Mesendoderm (in vitro differentiated cells): ENCODE data around the gene LAMA3.

Source experiments
- DNase-seq: peaks from one replicate; pipeline ENCODE4 v3.0.0; 2013
- H2AK5ac ChIP-seq: 2 replicates; pipeline ENCODE4 v1.6.1; 2013; ENCODE audit warnings: low read length, inconsistent platforms
- H2BK120ac ChIP-seq: 2 replicates; pipeline ENCODE4 v1.6.1; 2013; ENCODE audit warnings: low read depth, mild to moderate bottlenecking, low read length, moderate library complexity, mixed read lengths
- H2BK15ac ChIP-seq: replicated peaks from 2 replicates; pipeline ENCODE4 v1.6.1; 2013; ENCODE audit warnings: low read depth, mild to moderate bottlenecking, moderate library complexity
- H2BK5ac ChIP-seq: 2 replicates; pipeline ENCODE4 v1.6.1; 2013; ENCODE audit warnings: low read length, inconsistent platforms
- H3K18ac ChIP-seq: 2 replicates; pipeline ENCODE4 v1.6.1; 2013; ENCODE audit warnings: mild to moderate bottlenecking, low read length, mixed read lengths
- H3K23ac ChIP-seq: one replicate; pipeline ENCODE4 v1.6.1; 2013; ENCODE audit warnings: low read length
- H3K27ac ChIP-seq: 2 replicates; pipeline ENCODE4 v1.5.1; 2013; ENCODE audit warnings: low read depth, mild to moderate bottlenecking, inconsistent platforms, low read length, moderate library complexity
- H3K27me3 ChIP-seq: 2 replicates; pipeline ENCODE4 v1.6.1; 2013; ENCODE audit warnings: low read length, control low read depth, mild to moderate bottlenecking, inconsistent platforms; ENCODE audit not compliant: insufficient read depth, poor library complexity
- H3K36me3 ChIP-seq: 2 replicates; pipeline ENCODE4 v1.6.1; 2013; ENCODE audit warnings: low read length, inconsistent platforms; ENCODE audit not compliant: control insufficient read depth, insufficient read depth
- H3K4ac ChIP-seq: one replicate; pipeline ENCODE4 v1.6.1; 2013; ENCODE audit warnings: low read depth, mild to moderate bottlenecking, low read length, moderate library complexity
- H3K4me1 ChIP-seq: 2 replicates; pipeline ENCODE4 v1.6.1; 2013; ENCODE audit warnings: low read depth, low read length, inconsistent platforms; ENCODE audit not compliant: control insufficient read depth
- H3K4me2 ChIP-seq: 2 replicates; pipeline ENCODE4 v1.6.1; 2013; ENCODE audit warnings: low read length
- H3K4me3 ChIP-seq: 2 replicates; pipeline ENCODE4 v1.5.1; 2013; ENCODE audit warnings: mild to moderate bottlenecking, low read length
- H3K56ac ChIP-seq: one replicate; pipeline ENCODE4 v1.6.1; 2013; ENCODE audit warnings: low read length
- H3K79me1 ChIP-seq: 2 replicates; pipeline ENCODE4 v1.6.1; 2013; ENCODE audit warnings: low read length, inconsistent platforms
- H3K79me2 ChIP-seq: 2 replicates; pipeline ENCODE4 v1.6.1; 2013; ENCODE audit warnings: mild to moderate bottlenecking, low read length; ENCODE audit not compliant: control insufficient read depth, insufficient read depth
- H3K9ac ChIP-seq: 2 replicates; pipeline ENCODE4 v1.6.1; 2013; ENCODE audit warnings: low read length, inconsistent platforms
- H4K5ac ChIP-seq: one replicate; pipeline ENCODE4 v1.6.1; 2013; ENCODE audit warnings: low read length
- H4K8ac ChIP-seq: one replicate; pipeline ENCODE4 v1.6.1; 2013; ENCODE audit warnings: low read depth, mild to moderate bottlenecking, control low read depth, low read length, moderate library complexity
- WGBS: extraction: QIAGEN DNeasy Blood & Tissue Kit; methylation state at CpG from one replicate; pipeline ENCODE4 v1.1.7; 2013; ENCODE audit warnings: low lambda C conversion rate, missing lambda C conversion rate; ENCODE audit not compliant: insufficient coverage; ENCODE audit errors: extremely low coverage; 5-methylcytosine and 5-hydroxymethylcytosine counted together

LAMA3 gene

DNA sequence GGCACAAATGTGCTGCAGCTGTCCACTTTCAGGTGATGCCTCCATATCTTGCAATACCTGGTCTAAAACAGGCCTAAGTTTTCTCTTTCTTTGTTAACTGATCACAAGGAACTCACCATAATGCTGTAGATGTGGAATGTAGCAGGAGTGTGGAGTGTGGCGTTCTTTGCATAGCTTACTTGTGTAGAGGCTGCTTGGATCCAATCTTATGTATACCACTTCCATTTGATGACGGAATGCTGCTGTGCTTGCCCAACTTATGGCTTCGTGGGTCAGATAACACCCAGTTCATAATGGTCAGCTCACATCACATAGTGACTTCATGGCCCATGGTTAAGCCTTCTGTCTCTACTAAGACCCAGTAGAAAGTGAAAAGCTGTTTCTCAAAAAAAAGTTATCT is 114.5 kb downstream of the LAMA3 start:
- no peak overlapping the region for H4K5ac ChIP-seq
- H2BK15ac ChIP-seq = no peak overlapping the region
- no CpG with 5 or more reads among the region's 3 CpGs for WGBS
- no peaks in the 10 kb centered on the region for H3K36me3 ChIP-seq
- no peaks in the 10 kb centered on the region for H3K79me2 ChIP-seq
- H3K18ac ChIP-seq = no peak overlapping the region
- H3K27me3 ChIP-seq = no peaks in the 10 kb centered on the region
- no peak overlapping the region for H3K27ac ChIP-seq
- DNase-seq = no peak
- no peak overlapping the region for H2BK5ac ChIP-seq
- H3K79me1 ChIP-seq = no peaks in the 10 kb centered on the region
- no peak overlapping the region for H3K56ac ChIP-seq
- H3K9ac ChIP-seq = no peak overlapping the region
- H4K8ac ChIP-seq = no peak overlapping the region
- no peak overlapping the region for H2BK120ac ChIP-seq
- H3K4me2 ChIP-seq = no peak overlapping the region
- no peak overlapping the region for H2AK5ac ChIP-seq
- H3K4me1 ChIP-seq = no peaks in the 10 kb centered on the region
- no peak overlapping the region for H3K4ac ChIP-seq
- no peak overlapping the region for H3K4me3 ChIP-seq
- H3K23ac ChIP-seq = no peak overlapping the region

DNA sequence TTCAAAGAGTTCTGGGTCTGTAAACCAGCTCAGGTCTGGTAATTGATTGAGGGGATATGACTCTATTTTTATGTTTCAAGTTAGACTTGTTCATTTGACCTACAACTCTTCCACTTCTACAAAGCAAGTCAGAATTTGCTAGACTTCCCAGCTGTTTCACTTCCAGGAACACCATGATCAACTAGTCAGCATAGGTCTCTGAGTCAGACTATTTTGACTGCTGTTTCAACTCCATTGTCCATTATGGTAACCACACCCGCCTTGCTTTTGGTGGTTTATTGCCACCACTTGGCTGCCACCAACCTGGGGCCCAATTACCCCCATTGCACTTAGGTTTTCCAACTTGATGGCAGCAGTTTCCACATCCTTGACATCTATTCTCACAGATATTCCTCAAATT is 116.6 kb downstream of the LAMA3 start:
- Histone ChIP-seq H2BK15ac (no peak overlapping the region), H3K4me2 (no peak overlapping the region), H3K4ac (no peak overlapping the region), H3K9ac (no peak overlapping the region), H2AK5ac (no peak overlapping the region), H3K56ac (no peak overlapping the region), H3K79me2 (no peaks in the 10 kb centered on the region), H3K79me1 (no peaks in the 10 kb centered on the region), H3K36me3 (no peaks in the 10 kb centered on the region), H2BK5ac (no peak overlapping the region), H3K27ac (no peak overlapping the region), H3K4me1 (no peaks in the 10 kb centered on the region), H4K8ac (no peak overlapping the region), H2BK120ac (no peak overlapping the region), H4K5ac (no peak overlapping the region), H3K4me3 (no peak overlapping the region), H3K27me3 (no peaks in the 10 kb centered on the region), H3K23ac (no peak overlapping the region), H3K18ac (no peak overlapping the region)
- no CpG with 5 or more reads among the region's 1 CpG for WGBS
- DNase-seq = no peak

DNA sequence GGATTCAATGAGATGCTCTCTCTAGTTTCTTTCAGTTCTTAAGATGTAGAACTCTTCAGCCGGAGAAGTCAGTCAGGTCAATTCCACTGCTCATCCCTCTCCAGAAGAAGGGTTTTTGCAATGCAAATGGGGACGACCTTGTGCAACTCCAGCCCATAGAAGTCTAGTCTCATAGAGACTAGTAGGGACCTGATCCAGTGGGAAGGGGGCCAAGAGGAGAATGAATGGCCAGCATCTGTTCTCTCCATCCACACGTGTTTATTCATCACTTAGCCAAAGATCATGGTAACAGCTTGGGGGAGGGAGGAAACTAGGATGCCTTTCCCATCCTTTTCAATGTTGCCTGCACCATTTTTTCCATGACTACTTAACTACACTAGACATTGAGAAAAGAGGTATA is 120.2 kb downstream of the LAMA3 start:
- no peak overlapping the region for H4K8ac ChIP-seq
- H3K4ac ChIP-seq = no peak overlapping the region
- H3K27me3 ChIP-seq = no peaks in the 10 kb centered on the region
- no peak overlapping the region for H3K23ac ChIP-seq
- no peak overlapping the region for H3K9ac ChIP-seq
- no peak overlapping the region for H3K56ac ChIP-seq
- H3K36me3 ChIP-seq = no peaks in the 10 kb centered on the region
- no peak overlapping the region for H2AK5ac ChIP-seq
- H3K4me3 ChIP-seq = no peak overlapping the region
- no CpG with 5 or more reads among the region's 3 CpGs for WGBS
- no peaks in the 10 kb centered on the region for H3K79me2 ChIP-seq
- DNase-seq = no peak
- H3K4me1 ChIP-seq = no peaks in the 10 kb centered on the region
- H2BK15ac ChIP-seq = no peak overlapping the region
- no peak overlapping the region for H2BK120ac ChIP-seq
- H4K5ac ChIP-seq = no peak overlapping the region
- H3K79me1 ChIP-seq = no peaks in the 10 kb centered on the region
- no peak overlapping the region for H3K18ac ChIP-seq
- no peak overlapping the region for H3K4me2 ChIP-seq
- H2BK5ac ChIP-seq = no peak overlapping the region
- no peak overlapping the region for H3K27ac ChIP-seq

DNA sequence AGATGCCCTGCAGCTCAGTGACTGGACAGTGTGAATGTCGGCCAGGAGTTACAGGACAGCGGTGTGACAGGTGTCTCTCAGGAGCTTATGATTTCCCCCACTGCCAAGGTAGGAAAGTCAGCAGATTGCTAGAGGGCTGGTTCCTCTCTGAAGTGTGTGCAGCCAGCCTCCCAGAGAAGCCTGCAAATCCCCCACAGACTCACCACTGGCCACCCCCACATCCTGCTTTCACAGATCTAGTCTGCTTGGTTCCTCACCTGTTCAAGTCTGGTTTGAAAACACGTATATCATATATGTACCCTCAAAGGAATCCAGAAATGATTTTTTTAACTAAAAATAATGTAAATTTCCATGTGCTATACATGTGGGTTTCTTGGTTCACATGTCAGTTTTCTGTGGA is 121.1 kb downstream of the LAMA3 start:
- H4K8ac ChIP-seq = no peak overlapping the region
- H2BK5ac ChIP-seq = no peak overlapping the region
- H2BK15ac ChIP-seq = no peak overlapping the region
- no peak overlapping the region for H4K5ac ChIP-seq
- H3K79me2 ChIP-seq = no peaks in the 10 kb centered on the region
- H3K18ac ChIP-seq = no peak overlapping the region
- no peak overlapping the region for H2AK5ac ChIP-seq
- no peak for DNase-seq
- no peak overlapping the region for H3K4ac ChIP-seq
- H3K23ac ChIP-seq = no peak overlapping the region
- H3K36me3 ChIP-seq = no peaks in the 10 kb centered on the region
- H3K56ac ChIP-seq = no peak overlapping the region
- H3K4me3 ChIP-seq = no peak overlapping the region
- H3K27me3 ChIP-seq = no peaks in the 10 kb centered on the region
- H3K9ac ChIP-seq = no peak overlapping the region
- no peaks in the 10 kb centered on the region for H3K4me1 ChIP-seq
- H2BK120ac ChIP-seq = no peak overlapping the region
- H3K4me2 ChIP-seq = no peak overlapping the region
- no CpG with 5 or more reads among the region's 3 CpGs for WGBS
- H3K27ac ChIP-seq = no peak overlapping the region
- H3K79me1 ChIP-seq = no peaks in the 10 kb centered on the region

DNA sequence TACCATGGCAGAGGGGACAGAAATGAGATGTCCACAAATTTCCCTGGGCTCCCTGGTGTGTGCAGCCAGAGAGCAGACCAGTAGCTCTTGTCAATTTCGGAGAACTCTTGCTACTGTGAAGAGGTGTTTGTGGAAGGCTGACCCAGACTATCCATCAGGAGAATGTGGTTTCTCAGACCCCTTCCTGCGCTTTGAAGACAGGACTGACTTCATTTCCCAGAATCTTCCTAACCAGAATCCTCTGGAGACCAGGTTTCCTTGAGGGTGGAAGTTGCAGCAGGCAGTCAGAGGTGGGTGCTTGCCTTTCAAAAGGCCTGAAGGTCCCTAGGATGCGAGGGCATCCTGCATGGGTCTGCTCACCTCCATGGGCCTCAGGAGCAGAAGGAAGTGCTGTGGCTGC is 121.9 kb downstream of the LAMA3 start:
- no peak for DNase-seq
- H3K36me3 ChIP-seq = no peaks in the 10 kb centered on the region
- no peak overlapping the region for H2AK5ac ChIP-seq
- H3K23ac ChIP-seq = no peak overlapping the region
- H3K27ac ChIP-seq = no peak overlapping the region
- H3K27me3 ChIP-seq = no peaks in the 10 kb centered on the region
- no peak overlapping the region for H4K5ac ChIP-seq
- no peak overlapping the region for H2BK5ac ChIP-seq
- no peaks in the 10 kb centered on the region for H3K79me1 ChIP-seq
- no peak overlapping the region for H4K8ac ChIP-seq
- H3K79me2 ChIP-seq = no peaks in the 10 kb centered on the region
- no peak overlapping the region for H3K4me3 ChIP-seq
- no peak overlapping the region for H3K4me2 ChIP-seq
- H2BK120ac ChIP-seq = no peak overlapping the region
- H3K56ac ChIP-seq = no peak overlapping the region
- H3K18ac ChIP-seq = no peak overlapping the region
- no CpG with 5 or more reads among the region's 3 CpGs for WGBS
- H2BK15ac ChIP-seq = no peak overlapping the region
- no peaks in the 10 kb centered on the region for H3K4me1 ChIP-seq
- no peak overlapping the region for H3K9ac ChIP-seq
- H3K4ac ChIP-seq = no peak overlapping the region

DNA sequence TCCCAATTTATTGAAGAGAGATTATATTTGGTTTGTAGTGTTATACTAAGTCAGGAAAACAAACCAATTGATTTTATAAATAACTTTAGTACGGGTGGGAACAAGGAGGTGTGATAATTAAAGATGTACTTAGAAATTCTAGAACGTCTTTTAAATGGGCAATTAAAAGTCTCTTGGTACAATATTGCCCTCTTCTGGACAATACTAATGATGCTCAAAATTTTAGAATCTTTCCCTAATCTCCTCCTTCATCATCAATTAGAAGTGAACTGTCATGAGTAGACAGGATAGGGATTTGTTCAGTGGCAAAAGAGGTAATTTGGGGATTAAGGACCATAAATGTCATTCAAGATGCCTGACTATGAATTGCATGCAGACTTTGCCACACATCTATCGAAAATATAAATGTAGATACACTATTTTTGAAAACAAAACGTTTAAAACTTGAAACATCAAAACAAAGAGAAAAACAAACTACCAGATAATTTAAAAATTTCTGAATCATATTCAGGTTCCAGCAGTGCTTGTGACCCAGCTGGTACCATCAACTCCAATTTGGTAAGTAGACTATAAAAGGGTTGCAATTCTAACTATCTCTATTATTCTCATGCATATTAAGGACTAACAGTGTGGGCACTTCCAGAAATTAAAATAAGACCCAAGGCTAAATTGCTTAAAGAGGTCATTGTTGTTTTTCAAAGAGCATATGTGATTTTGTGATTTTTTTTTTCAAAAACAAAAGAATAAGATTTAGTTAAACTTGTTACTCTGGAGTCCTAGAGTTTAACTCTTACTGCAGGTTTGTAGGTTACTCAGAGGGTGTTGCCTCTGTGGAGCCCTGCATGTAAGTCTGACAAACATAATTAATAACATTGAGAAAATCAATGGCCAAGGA is 123.5 kb downstream of the LAMA3 start:
- peak; percentile 23 for DNase-seq
- Histone ChIP-seq H3K79me2 (no peaks in the 10 kb centered on the region), H4K5ac (no peak overlapping the region), H2BK5ac (no peak overlapping the region), H3K4me1 (no peaks in the 10 kb centered on the region), H2BK15ac (no peak overlapping the region), H3K56ac (no peak overlapping the region), H3K18ac (no peak overlapping the region), H3K4me2 (no peak overlapping the region), H3K27me3 (no peaks in the 10 kb centered on the region), H2BK120ac (no peak overlapping the region), H3K9ac (no peak overlapping the region), H2AK5ac (no peak overlapping the region), H3K27ac (no peak overlapping the region), H3K36me3 (no peaks in the 10 kb centered on the region), H3K23ac (no peak overlapping the region), H4K8ac (no peak overlapping the region), H3K4me3 (no peak overlapping the region), H3K4ac (no peak overlapping the region), H3K79me1 (no peaks in the 10 kb centered on the region)
- no CpG with 5 or more reads among the region's 4 CpGs for WGBS
